Subcutaneous abdominal adipose tissue (tissue), 5 donors: Measurements from ENCODE around the gene NTM.

Source experiments
- H3K27ac ChIP-seq: one replicate; pipeline ENCODE4 v1.7.0; 2013; ENCODE audit warnings: low read depth, mild to moderate bottlenecking, inconsistent platforms, low read length, moderate library complexity
- H3K27me3 ChIP-seq, 5 donors: one replicate each; pipeline ENCODE4 v1.7.0; 2013; ENCODE audit warnings: low read length in 5 of 5, inconsistent platforms in 1 of 5; ENCODE audit not compliant: control insufficient read depth in 5 of 5, insufficient read depth in 4 of 5
- H3K36me3 ChIP-seq, 5 donors: one replicate each; pipeline ENCODE4 v1.7.0; 2013; ENCODE audit warnings: low read length in 5 of 5; ENCODE audit not compliant: control insufficient read depth in 5 of 5, insufficient read depth in 5 of 5
- H3K4me1 ChIP-seq, 5 donors: one replicate each; pipeline ENCODE4 v1.7.0; 2013; ENCODE audit warnings: low read length in 5 of 5, mild to moderate bottlenecking in 3 of 5, moderate library complexity in 1 of 5; ENCODE audit not compliant: control insufficient read depth in 5 of 5, insufficient read depth in 5 of 5
- H3K4me3 ChIP-seq, 5 donors: one replicate each; pipeline ENCODE4 v1.7.0; 2013; ENCODE audit warnings: low read length in 5 of 5, low read depth in 1 of 5
- H3K9ac ChIP-seq, 5 donors: one replicate each; pipeline ENCODE4 v1.7.0; 2013; ENCODE audit warnings: low read length in 5 of 5, mild to moderate bottlenecking in 4 of 5, moderate library complexity in 3 of 5
- H3K9me3 ChIP-seq, 5 donors: one replicate each; pipeline ENCODE4 v1.7.0; 2013; ENCODE audit warnings: low read length in 5 of 5; ENCODE audit not compliant: control insufficient read depth in 5 of 5
- donor health status: healthy.
- donor health status: healthy.
- donor health status: healthy.
- donor health status: healthy.
- donor health status: healthy.

Gene NTM

DNA sequence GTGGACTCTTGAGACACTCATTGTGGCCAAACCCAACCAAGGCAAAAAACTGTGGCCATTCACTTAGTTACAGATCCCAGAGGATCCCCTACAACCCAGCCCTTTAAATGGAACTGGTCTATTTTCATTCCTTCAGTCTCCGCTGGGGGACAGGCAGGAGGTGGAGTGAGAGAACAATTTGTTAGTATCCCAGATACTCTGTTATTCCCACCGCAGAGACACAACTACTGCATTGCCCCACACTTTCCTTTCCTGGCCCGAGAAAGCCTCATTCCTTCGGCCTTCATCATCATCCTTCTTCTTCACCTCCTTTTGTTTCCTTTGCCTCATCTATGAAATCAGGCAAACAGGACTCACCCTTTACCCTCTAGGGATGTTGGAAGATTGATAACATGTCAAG, 191.1 kb downstream of the NTM start:
- no peak overlapping the region for H3K9ac ChIP-seq
- H3K9me3 ChIP-seq: no peaks in the 10 kb centered on the region
- H3K36me3 ChIP-seq: no peaks in the 10 kb centered on the region
- no peak overlapping the region for H3K4me3 ChIP-seq
- H3K4me1 ChIP-seq: peaks cover 0 to 15% (median 0%) of the 10 kb centered on the region in 5 donors
- H3K27me3 ChIP-seq: no peaks in the 10 kb centered on the region
- H3K27ac ChIP-seq: no peak overlapping the region

DNA sequence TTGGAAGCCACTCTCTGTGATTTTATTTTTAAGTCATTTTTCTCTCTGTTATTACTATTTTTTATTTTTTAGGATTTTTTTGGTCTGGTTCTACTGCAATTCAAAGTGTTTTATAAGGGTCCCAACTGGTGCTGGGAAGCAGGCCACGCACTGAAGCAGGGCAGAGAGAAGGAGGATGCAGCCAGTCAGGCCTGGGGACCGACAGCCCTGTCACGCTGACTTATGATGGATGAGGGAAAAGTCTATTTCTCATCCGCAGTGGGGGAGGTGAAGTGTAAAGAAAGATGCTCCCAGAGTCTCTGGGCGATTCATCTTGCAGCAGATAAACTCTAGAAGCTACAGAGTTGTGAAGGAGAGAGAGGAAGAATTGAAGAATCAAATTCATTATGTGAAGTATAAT, 191.6 kb downstream of the NTM start:
- Histone ChIP-seq H3K9ac (no peak overlapping the region), H3K4me3 (no peak overlapping the region), H3K4me1 (peaks cover 0 to 15% (median 0%) of the 10 kb centered on the region in 5 donors), H3K27me3 (no peaks in the 10 kb centered on the region), H3K9me3 (no peaks in the 10 kb centered on the region), H3K36me3 (no peaks in the 10 kb centered on the region), H3K27ac (no peak overlapping the region)

DNA sequence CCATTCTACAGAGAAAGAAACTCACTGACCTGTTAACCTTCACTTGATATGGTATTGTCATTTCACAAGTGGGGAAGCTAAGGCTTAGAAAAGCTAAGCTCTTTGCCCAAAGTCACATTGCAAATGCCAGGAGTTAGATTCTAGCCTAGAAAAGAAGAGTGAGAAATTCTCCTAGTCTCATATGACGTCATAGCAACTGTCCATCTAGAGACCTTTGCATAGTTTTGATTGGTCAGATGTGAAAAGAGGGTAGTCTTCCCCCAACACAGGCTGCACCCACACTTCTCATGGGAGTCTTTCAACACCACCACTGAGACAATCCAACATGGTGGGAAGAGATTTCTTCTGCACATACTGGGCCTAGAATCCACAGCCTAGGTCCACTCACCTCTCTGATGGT, 197.9 kb downstream of the NTM start:
- Histone ChIP-seq H3K27ac (no peak overlapping the region), H3K9me3 (no peaks in the 10 kb centered on the region), H3K4me1 (peaks cover 0 to 3% (median 0%) of the 10 kb centered on the region in 5 donors), H3K9ac (no peak overlapping the region), H3K27me3 (no peaks in the 10 kb centered on the region), H3K36me3 (no peaks in the 10 kb centered on the region), H3K4me3 (no peak overlapping the region)

DNA sequence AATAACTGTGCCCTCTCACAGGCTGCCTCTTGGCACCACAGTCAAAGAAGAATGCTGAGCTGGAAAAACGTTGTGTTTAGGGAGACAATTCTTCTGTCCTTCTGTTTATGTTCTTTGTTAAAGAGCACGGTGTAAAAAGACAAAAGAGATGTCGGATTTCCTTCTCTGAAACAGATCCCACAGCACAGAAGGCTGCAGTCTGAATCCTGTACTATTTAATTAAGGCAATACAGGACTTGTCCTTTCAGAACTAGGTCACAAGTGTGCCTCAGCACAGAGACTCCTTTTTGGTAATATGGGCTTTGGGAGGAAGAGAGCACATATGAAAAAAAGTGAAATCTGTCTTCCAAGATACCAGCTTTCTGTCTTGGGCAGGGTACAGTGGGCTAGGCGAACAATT, 201.2 kb downstream of the NTM start:
- Histone ChIP-seq H3K4me3 (no peak overlapping the region), H3K27me3 (no peaks in the 10 kb centered on the region), H3K9ac (no peak overlapping the region), H3K4me1 (no peaks in the 10 kb centered on the region), H3K36me3 (no peaks in the 10 kb centered on the region), H3K9me3 (no peaks in the 10 kb centered on the region), H3K27ac (no peak overlapping the region)

DNA sequence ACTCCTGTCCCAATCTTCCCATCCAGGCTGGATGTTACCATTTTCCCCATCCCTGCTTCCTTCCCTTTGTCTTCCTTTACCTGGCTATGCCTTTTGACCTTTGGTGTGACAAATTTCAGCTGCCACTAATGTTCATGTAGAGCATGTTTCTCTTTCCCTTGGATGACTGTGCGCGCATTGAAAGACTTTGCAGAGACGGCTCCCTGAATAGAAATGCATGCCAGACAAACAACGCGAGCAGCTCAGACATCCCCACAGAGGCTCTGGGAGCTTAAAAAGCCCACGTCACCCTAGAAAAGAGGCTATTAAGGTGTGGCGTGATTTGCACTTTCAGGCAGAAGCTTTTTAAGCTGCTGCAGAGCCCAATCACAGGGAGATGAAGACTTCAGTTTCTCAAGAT, 202.0 kb downstream of the NTM start:
- Histone ChIP-seq H3K4me1 (no peaks in the 10 kb centered on the region), H3K9ac (no peak overlapping the region), H3K9me3 (no peaks in the 10 kb centered on the region), H3K36me3 (no peaks in the 10 kb centered on the region), H3K4me3 (no peak overlapping the region), H3K27ac (no peak overlapping the region), H3K27me3 (no peaks in the 10 kb centered on the region)

DNA sequence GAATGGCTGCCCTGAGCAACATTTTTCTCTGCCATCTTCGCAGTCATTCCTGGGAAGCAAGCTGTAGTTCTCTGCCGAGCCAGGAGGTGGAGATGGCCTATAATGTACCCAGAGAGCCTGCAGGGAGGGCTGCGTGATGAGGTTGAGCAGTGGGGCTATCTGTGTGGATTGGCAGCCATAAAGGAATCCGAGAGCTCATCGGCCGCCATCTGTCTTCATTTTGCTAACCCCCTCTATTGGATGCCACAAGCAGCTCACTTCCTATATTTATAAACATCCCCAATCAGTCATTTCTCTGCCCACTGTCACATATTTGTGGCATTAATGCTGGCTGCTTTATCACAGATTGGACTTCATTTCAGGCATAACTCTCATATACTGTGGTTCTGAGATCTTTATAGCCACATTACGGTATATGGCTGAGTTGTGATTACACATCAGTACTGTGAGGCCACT, 209.5 kb downstream of the NTM start:
- H3K9ac ChIP-seq: no peak overlapping the region
- H3K4me3 ChIP-seq: no peak overlapping the region
- no peaks in the 10 kb centered on the region for H3K9me3 ChIP-seq
- no peaks in the 10 kb centered on the region for H3K27me3 ChIP-seq
- H3K36me3 ChIP-seq: no peaks in the 10 kb centered on the region
- H3K4me1 ChIP-seq: peaks cover 0 to 12% (median 9%) of the 10 kb centered on the region in 5 donors
- H3K27ac ChIP-seq: no peak overlapping the region

DNA sequence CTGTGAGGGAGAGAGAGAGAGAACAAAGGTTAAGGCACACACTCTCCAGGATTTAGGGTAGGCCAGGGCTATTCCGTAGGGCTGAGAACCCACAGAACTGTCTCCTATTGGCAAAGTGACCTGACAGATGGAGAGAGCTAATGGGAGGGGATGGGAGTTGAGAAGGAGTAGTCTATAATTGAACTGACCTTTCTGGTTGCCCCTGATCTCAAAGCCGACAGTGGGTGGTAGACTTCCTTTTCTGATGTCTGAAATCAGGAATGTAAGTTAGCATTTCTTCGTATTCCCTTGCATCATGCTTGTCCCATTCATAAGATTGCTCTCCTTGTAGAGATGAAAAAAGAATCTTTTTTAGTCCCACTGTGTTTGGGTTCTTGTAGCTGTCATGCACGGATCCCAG, 210.1 kb downstream of the NTM start:
- no peaks in the 10 kb centered on the region for H3K9me3 ChIP-seq
- no peak overlapping the region for H3K27ac ChIP-seq
- H3K9ac ChIP-seq: no peak overlapping the region
- no peaks in the 10 kb centered on the region for H3K27me3 ChIP-seq
- no peaks in the 10 kb centered on the region for H3K36me3 ChIP-seq
- H3K4me3 ChIP-seq: no peak overlapping the region
- H3K4me1 ChIP-seq: peaks cover 0 to 17% (median 13%) of the 10 kb centered on the region in 5 donors

DNA sequence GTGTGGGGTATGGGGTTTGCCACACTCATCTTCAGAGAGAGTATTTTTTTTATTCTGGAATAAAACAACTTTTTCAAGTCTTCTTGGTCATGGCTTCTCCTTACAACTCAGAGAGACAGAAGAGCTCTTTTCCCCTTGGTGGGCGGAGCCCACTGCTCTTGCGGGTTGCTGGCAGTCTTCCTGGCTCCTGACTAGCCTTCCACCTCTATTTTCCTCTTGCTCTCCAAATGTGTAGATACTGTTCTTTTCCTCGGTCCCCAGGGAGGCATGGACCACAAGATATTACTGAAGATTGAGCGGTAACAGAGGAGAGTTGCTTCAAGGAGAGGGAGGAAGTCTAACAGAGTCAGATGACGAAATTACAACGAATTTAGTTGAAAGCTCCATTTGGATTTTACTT, 210.6 kb downstream of the NTM start:
- Histone ChIP-seq H3K27me3 (no peaks in the 10 kb centered on the region), H3K4me1 (peaks cover 0 to 18% (median 13%) of the 10 kb centered on the region in 5 donors), H3K36me3 (no peaks in the 10 kb centered on the region), H3K9ac (no peak overlapping the region), H3K4me3 (no peak overlapping the region), H3K27ac (no peak overlapping the region), H3K9me3 (peaks cover 0 to under 1% (median 0%) of the 10 kb centered on the region in 5 donors)

DNA sequence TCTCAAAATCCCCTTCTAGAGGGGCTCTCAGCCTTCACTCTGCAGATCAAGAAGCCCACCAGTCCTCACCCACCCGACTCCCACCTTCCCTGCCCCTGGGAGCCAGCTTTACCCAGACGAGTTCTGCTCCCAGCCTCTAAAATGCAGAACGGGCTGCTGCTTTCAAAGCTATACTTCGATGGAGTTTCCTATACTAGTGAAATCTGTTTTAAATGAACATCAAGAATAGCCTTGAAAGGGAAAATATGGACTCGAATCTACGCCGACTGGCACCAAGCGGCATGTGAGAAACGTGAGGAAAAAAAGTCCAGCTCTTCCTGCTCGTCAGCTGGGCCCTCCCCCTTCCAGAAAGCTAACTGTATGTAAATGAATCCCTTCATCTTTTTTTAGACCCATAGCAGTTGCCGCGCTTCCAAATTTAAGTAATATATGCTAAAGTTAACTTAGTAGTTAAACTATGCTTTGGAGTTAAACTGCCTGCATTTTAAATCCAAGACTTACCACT, 211.7 kb downstream of the NTM start:
- H3K4me1 ChIP-seq: peaks cover 0 to 18% (median 13%) of the 10 kb centered on the region in 5 donors
- no peak overlapping the region for H3K27ac ChIP-seq
- H3K9ac ChIP-seq: no peak overlapping the region
- no peaks in the 10 kb centered on the region for H3K27me3 ChIP-seq
- H3K9me3 ChIP-seq: peaks cover 0 to 5% (median 2%) of the 10 kb centered on the region in 5 donors
- no peak overlapping the region for H3K4me3 ChIP-seq
- no peaks in the 10 kb centered on the region for H3K36me3 ChIP-seq

DNA sequence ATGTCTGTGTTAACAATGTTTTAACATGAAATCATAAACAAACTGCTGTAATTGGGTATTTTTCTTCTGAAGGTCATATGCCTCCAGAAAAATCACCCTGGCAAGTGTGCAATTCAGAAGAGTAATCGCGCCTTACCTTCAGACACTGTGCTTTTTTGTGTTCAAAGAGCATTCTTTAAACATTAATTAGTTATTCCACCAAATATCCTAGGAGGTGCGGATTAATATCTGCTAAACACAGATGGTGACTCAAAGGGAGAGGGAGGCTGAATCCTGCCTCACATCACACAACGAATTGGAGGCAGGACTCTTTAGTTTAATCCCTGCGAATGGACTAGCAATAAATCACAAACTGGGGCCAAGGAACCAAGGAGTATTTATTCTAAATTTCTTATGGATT, 213.0 kb downstream of the NTM start:
- Histone ChIP-seq H3K9me3 (peaks cover 0 to 8% (median 3%) of the 10 kb centered on the region in 5 donors), H3K9ac (no peak overlapping the region), H3K36me3 (no peaks in the 10 kb centered on the region), H3K27me3 (no peaks in the 10 kb centered on the region), H3K4me1 (peaks cover 0 to 18% (median 13%) of the 10 kb centered on the region in 5 donors), H3K27ac (no peak overlapping the region), H3K4me3 (no peak overlapping the region)
